Calu3 (cell line): ENCODE measurements around the gene DYNLT2. TPM values are rescaled to one million over a fixed set of nuclear protein-coding genes. Genes with fewer than 3 reads are reported as not detected.
A peak's percentile ranks its signal among the peaks of the same experiment; 100 is the strongest.

ENCODE experiments used
- BruUV-seq: library from RNA; stranded (reverse); fragments of 400-500 nt; replicated peaks from 2 replicates; lab custom pipeline; 2021; lab: Mats Ljungman, UMichigan
- CTCF ChIA-PET: fragments of 300-600 bp; sonication (Branson Sonifier 250); formaldehyde crosslinking; loops from one replicate; lab custom pipeline; 2022; ENCODE audit warnings: antibody characterized with exemption; lab: Charles Lee
- DNase-seq: peaks from one replicate; pipeline ENCODE4 v3.0.0; 2022
- H3K27ac Mint-ChIP-seq: one replicate; pipeline ENCODE4 v1.8.0; 2022; ENCODE audit warnings: mixed read lengths; ENCODE audit not compliant: unreplicated experiment
- H3K27me3 Mint-ChIP-seq: one replicate; pipeline ENCODE4 v1.8.0; 2022; ENCODE audit warnings: mixed read lengths; ENCODE audit not compliant: unreplicated experiment
- H3K36me3 Mint-ChIP-seq: one replicate; pipeline ENCODE4 v1.8.0; 2022; ENCODE audit warnings: mild to moderate bottlenecking, moderate library complexity, mixed read lengths; ENCODE audit not compliant: insufficient read depth, unreplicated experiment
- H3K4me1 Mint-ChIP-seq: one replicate; pipeline ENCODE4 v1.8.0; 2022; ENCODE audit warnings: mild to moderate bottlenecking, low read depth, mixed read lengths; ENCODE audit not compliant: unreplicated experiment
- H3K4me3 Mint-ChIP-seq: one replicate; pipeline ENCODE4 v1.8.0; 2022; ENCODE audit warnings: mild to moderate bottlenecking, low read depth, moderate library complexity, mixed read lengths; ENCODE audit not compliant: unreplicated experiment
- H3K9me3 Mint-ChIP-seq: one replicate; pipeline ENCODE4 v1.8.0; 2022; ENCODE audit warnings: low read depth, mixed read lengths; ENCODE audit not compliant: unreplicated experiment
- CTCF ChIP-seq: fragments of 200-600 bp; IDR thresholded peaks from one replicate; pipeline ENCODE4 v1.8.0; 2022; ENCODE audit warnings: antibody characterized with exemption; ENCODE audit not compliant: unreplicated experiment
- intact Hi-C: fragments of 100-400 bp; cut with micrococcal nuclease; formaldehyde crosslinking; loops from one replicate; pipeline ENCODE4 v1.10.0; 2022; ENCODE audit not compliant: unreplicated experiment
- total RNA-seq: library from RNA; stranded (reverse); gene quantifications from 2 replicates; pipeline ENCODE4 v1.2.3, GENCODE V29; 2022

The DYNLT2 gene
- total RNA-seq, 1 experiment from 2014 or later, result 3.4 TPM

- CTCF ChIA-PET, result no interaction called here
- H3K36me3 Mint-ChIP-seq, result peaks cover 20% of the 10 kb centered on the region
- intact Hi-C loops, result no loop called here
- no peaks in the 10 kb centered on the region for H3K27me3 Mint-ChIP-seq
- no peak overlapping the region for H3K4me3 Mint-ChIP-seq
- H3K4me1 Mint-ChIP-seq, result peaks cover 15% of the 10 kb centered on the region
- no peaks in the 10 kb centered on the region for H3K9me3 Mint-ChIP-seq
- no TSS peak for BruUV-seq
- no peak for TF ChIP-seq CTCF
- DNase-seq, result no peak
- no peak overlapping the region for H3K27ac Mint-ChIP-seq
These were observed 3.8 kb upstream of the DYNLT2 start for GRCh38 chr6:169755162-169755561.

DNA sequence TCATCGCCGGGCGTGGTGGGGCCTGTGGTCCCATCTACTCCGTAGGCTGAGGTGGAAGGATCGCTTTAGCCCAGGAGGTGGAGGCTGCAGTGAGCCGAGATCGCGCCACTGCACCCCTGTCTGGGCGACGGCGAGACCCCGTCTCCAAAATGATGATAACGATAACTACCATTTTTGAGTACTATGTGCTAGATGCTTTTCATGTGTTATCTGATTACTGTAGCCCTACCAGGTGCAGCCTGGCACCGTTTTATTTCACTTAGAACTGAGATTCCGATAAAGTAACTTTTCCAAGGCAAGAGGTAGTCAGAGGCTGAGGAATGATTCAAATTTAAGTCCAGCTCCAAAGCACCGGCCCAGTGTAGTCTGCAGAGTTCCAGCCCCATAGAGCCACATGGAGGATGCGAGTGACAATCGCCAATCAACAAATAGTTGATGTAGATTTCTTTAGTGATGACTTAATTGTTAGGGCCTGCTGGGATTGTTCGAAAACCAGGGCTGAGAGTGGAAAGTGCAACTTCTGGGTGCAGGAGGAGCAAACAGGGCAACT, 777 bp upstream of the DYNLT2 start:
- Mint-ChIP-seq H3K27me3 (no peaks in the 10 kb centered on the region), H3K9me3 (no peaks in the 10 kb centered on the region), H3K36me3 (peaks cover 20% of the 10 kb centered on the region), H3K4me1 (peaks cover 36% of the 10 kb centered on the region), H3K4me3 (peak overlapping the region; percentile 98), H3K27ac (peak overlapping the region; percentile 99)
- DNase-seq, result no peak
- TF ChIP-seq CTCF, result no peak
- intact Hi-C loops, result no loop called here
- CTCF ChIA-PET, result interaction anchor here (1.4 kb wide), 1 partner anchor 27 kb away, joined by 4 read pairs; no protein-coding TSS in a partner anchor
- BruUV-seq, result no TSS peak

DNA sequence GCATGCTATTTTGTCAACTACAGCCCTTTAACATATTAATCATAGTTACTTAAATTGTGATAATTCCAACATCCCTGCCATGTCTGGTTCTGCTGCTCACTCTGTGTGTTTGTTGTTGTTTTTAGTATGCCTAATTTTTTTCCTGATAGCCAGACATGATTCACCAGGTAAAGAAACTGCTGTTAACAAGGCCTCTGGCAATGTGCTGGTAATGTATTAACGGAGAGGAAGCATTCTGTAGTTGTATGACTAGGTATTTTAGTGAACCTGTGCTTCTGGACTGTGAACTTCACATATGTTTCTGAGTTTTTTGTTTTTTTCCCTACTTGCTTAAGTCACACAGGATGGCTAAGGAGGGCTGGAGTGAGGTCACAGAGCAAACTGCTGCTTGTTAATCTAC, 4.8 kb downstream of the DYNLT2 start:
- H3K36me3 Mint-ChIP-seq, result peaks cover 9% of the 10 kb centered on the region
- no peak overlapping the region for H3K27ac Mint-ChIP-seq
- H3K27me3 Mint-ChIP-seq, result no peaks in the 10 kb centered on the region
- no peak overlapping the region for H3K4me3 Mint-ChIP-seq
- no peak for TF ChIP-seq CTCF
- no TSS peak for BruUV-seq
- H3K4me1 Mint-ChIP-seq, result peaks cover 35% of the 10 kb centered on the region
- intact Hi-C loops, result no loop called here
- DNase-seq, result no peak
- CTCF ChIA-PET, result no interaction called here
- peaks cover 3% of the 10 kb centered on the region for H3K9me3 Mint-ChIP-seq

GRCh38 chr6:169745405-169745804, 6.0 kb downstream of the DYNLT2 start:
- peaks cover 35% of the 10 kb centered on the region for H3K4me1 Mint-ChIP-seq
- no peak for TF ChIP-seq CTCF
- no peak overlapping the region for H3K27ac Mint-ChIP-seq
- no peaks in the 10 kb centered on the region for H3K27me3 Mint-ChIP-seq
- CTCF ChIA-PET, result no interaction called here
- intact Hi-C loops, result no loop called here
- H3K36me3 Mint-ChIP-seq, result no peaks in the 10 kb centered on the region
- DNase-seq, result no peak
- peaks cover 3% of the 10 kb centered on the region for H3K9me3 Mint-ChIP-seq
- no peak overlapping the region for H3K4me3 Mint-ChIP-seq
- BruUV-seq, result no TSS peak
